ENCODE results near the gene REL.
"Not testable (repeated sequence)": the region's sequence is repeated elsewhere in the genome, so short reads cannot be mapped to it uniquely, and the experiment has no call there.

Gene REL

DNA sequence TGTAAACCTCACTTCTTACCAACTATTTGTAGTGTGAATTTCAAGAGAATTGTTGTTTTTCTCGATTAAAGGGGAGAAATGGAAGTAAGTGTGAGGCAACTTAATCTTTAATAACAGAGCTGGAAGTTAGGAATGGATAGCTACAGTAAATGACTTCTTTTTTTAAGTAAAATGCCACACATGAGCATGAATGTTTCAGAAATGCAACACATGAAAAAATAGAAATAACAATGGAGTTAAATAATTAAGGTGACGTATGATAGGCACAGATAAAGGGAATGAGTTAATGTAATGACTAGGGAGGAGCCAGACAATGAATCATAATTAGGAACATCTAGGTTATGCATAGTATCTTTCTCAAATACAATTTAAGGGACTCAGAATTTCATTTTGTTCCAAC lies 3.4 kb downstream of the REL start:
- H3K4me3 ChIP-seq (ENCODE audit: low read length in 2 of 2) = peak overlapping the region; percentile 22 to 83

DNA sequence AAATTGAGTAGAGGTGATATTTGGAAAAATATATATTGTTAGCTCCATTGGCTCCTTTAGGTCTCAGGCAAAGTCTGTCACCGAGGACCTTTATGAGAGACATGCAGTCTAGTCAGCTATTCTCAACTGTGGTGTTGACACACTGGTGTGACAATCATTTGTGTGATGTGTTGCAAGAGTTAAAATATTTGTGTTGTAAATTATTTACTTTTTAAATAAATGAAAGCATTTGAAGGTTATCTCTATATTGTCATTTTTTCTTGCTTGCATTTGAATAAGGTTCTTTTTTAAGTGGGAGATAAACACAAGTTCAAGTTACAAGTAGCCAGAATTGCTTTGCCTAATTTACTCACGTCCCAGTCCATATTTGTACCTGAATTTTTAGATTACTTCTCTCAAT lies 4.3 kb downstream of the REL start:
- Histone ChIP-seq H3K4me3 (ENCODE audit: low read length in 2 of 2) (no peak overlapping the region), H3K27me3 (ENCODE audit: control insufficient read depth in 2 of 2, insufficient read depth in 2 of 2, low read length in 2 of 2) (no peaks in the 10 kb centered on the region), H3K4me1 (ENCODE audit: control insufficient read depth in 2 of 2, insufficient read depth in 2 of 2, low read length in 2 of 2) (peaks cover 9 to 11% of the 10 kb centered on the region in 2 donors), H3K36me3 (ENCODE audit: control insufficient read depth in 2 of 2, insufficient read depth in 2 of 2, low read length in 2 of 2) (no peaks in the 10 kb centered on the region), H3K9ac (ENCODE audit: low read depth in 1 of 2, low read length in 2 of 2) (peak overlapping the region in 1 of 2 donors; percentile 8), H3K27ac (ENCODE audit: low read depth in 2 of 2, low read length in 2 of 2) (peak overlapping the region in 1 of 2 donors; percentile 38), H3K9me3 (ENCODE audit: control insufficient read depth in 2 of 2, low read length in 2 of 2) (no peaks in the 10 kb centered on the region)

More for the DNA sequence above, 3.4 kb downstream of the REL start:
- no peaks in the 10 kb centered on the region for H3K36me3 ChIP-seq (ENCODE audit: control insufficient read depth in 2 of 2, insufficient read depth in 2 of 2, low read length in 2 of 2)
- no peaks in the 10 kb centered on the region for H3K9me3 ChIP-seq (ENCODE audit: control insufficient read depth in 2 of 2, low read length in 2 of 2)
- H3K27me3 ChIP-seq (ENCODE audit: control insufficient read depth in 2 of 2, insufficient read depth in 2 of 2, low read length in 2 of 2) = no peaks in the 10 kb centered on the region
- H3K27ac ChIP-seq (ENCODE audit: low read depth in 2 of 2, low read length in 2 of 2) = peak overlapping the region; percentile 54 to 60
- peak overlapping the region; percentile 15 to 100 for H3K9ac ChIP-seq (ENCODE audit: low read depth in 1 of 2, low read length in 2 of 2)
- peaks cover 9 to 11% of the 10 kb centered on the region in 2 donors for H3K4me1 ChIP-seq (ENCODE audit: control insufficient read depth in 2 of 2, insufficient read depth in 2 of 2, low read length in 2 of 2)

DNA sequence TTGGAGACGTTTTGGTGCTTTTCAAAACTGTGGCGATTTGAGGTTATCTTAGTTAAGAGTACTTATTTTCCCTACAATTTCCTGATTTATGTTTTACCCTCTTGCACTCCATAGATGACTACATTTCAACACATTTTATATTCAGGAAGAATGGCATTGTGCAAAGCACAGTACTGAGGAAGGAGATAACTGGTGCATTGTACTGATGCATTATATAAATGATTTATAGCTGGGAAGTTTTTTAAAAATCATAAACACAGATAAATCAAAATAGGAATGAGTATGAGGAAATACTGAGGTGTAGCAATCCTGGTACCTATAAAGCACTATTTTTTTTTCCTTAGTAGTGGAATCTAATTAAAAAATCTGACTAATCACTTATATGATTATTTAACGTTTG lies 5.6 kb downstream of the REL start:
- no peaks in the 10 kb centered on the region for H3K9me3 ChIP-seq (ENCODE audit: control insufficient read depth in 2 of 2, low read length in 2 of 2)
- no peaks in the 10 kb centered on the region for H3K27me3 ChIP-seq (ENCODE audit: control insufficient read depth in 2 of 2, insufficient read depth in 2 of 2, low read length in 2 of 2)
- no peak overlapping the region for H3K27ac ChIP-seq (ENCODE audit: low read depth in 2 of 2, low read length in 2 of 2)
- peaks cover 0 to 3% of the 10 kb centered on the region in 2 donors for H3K36me3 ChIP-seq (ENCODE audit: control insufficient read depth in 2 of 2, insufficient read depth in 2 of 2, low read length in 2 of 2)
- H3K9ac ChIP-seq (ENCODE audit: low read depth in 1 of 2, low read length in 2 of 2) = no peak overlapping the region
- peaks cover 9 to 11% of the 10 kb centered on the region in 2 donors for H3K4me1 ChIP-seq (ENCODE audit: control insufficient read depth in 2 of 2, insufficient read depth in 2 of 2, low read length in 2 of 2)
- H3K4me3 ChIP-seq (ENCODE audit: low read length in 2 of 2) = no peak overlapping the region

DNA sequence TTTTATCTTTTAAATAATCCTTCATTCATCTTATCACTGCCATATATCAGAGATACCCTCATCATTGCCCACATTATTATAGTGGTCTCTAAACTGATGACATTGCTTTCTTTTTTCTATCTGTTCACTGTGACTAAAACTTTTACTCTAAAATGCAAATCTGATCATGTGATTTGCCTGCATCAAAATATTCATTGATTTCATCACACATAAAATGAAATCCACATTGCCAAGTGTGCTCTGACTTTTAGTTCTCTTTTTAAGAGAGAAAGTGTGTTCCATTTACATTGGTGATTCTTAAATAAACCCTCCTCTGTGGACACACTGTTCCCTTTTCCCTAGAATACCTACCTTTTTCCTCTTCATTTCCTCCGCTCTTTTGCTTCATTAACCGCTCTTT lies 7.5 kb downstream of the REL start:
- Histone ChIP-seq H3K36me3 (ENCODE audit: control insufficient read depth in 2 of 2, insufficient read depth in 2 of 2, low read length in 2 of 2) (peaks cover 0 to 6% of the 10 kb centered on the region in 2 donors), H3K27me3 (ENCODE audit: control insufficient read depth in 2 of 2, insufficient read depth in 2 of 2, low read length in 2 of 2) (no peaks in the 10 kb centered on the region)

DNA sequence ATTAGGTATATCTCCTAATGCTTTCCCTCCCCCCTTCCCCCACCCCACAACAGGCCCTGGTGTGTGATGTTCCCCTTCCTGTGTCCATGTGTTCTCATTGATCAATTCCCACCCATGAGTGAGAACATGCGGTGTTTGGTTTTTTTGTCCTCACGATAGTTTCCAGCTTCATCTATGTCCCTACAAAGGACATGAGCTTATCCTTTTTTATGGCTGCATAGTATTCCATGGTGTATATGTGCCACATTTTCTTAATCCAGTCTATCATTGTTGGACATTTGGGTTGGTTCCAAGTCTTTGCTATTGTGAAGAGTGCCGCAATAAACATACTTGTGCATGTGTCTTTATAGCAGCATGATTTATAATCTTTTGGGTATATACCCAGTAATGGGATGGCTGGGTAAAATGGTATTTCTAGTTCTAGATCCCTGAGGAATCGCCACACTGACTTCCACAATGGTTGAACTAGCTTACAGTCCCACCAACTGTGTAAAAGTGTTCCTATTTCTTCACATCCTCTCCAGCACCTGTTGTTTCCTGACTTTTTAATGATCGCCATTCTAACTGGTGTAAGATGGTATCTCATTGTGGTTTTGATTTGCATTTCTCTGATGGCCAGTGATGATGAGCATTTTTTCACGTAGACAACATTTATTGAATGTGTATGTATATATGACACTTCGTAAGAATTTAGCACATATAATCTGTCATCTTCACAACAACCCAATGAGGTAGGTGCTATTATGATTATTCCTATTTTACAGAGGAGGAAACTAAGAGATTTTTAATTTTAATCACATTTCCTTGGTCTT lies 8.4 kb downstream of the REL start:
- H3K27me3 ChIP-seq (ENCODE audit: control insufficient read depth in 2 of 2, insufficient read depth in 2 of 2, low read length in 2 of 2); H3K9ac ChIP-seq (ENCODE audit: low read depth in 1 of 2, low read length in 2 of 2); H3K36me3 ChIP-seq (ENCODE audit: control insufficient read depth in 2 of 2, insufficient read depth in 2 of 2, low read length in 2 of 2); H3K27ac ChIP-seq (ENCODE audit: low read depth in 2 of 2, low read length in 2 of 2); H3K9me3 ChIP-seq (ENCODE audit: control insufficient read depth in 2 of 2, low read length in 2 of 2); H3K4me3 ChIP-seq (ENCODE audit: low read length in 2 of 2): not testable (repeated sequence)
- H3K4me1 ChIP-seq (ENCODE audit: control insufficient read depth in 2 of 2, insufficient read depth in 2 of 2, low read length in 2 of 2) = peaks cover 4 to 11% of the 10 kb centered on the region in 2 donors

More for the DNA sequence above, 7.5 kb downstream of the REL start:
- Histone ChIP-seq H3K4me1 (ENCODE audit: control insufficient read depth in 2 of 2, insufficient read depth in 2 of 2, low read length in 2 of 2) (peaks cover 7 to 11% of the 10 kb centered on the region in 2 donors), H3K9ac (ENCODE audit: low read depth in 1 of 2, low read length in 2 of 2) (no peak overlapping the region), H3K4me3 (ENCODE audit: low read length in 2 of 2) (no peak overlapping the region), H3K9me3 (ENCODE audit: control insufficient read depth in 2 of 2, low read length in 2 of 2) (no peaks in the 10 kb centered on the region), H3K27ac (ENCODE audit: low read depth in 2 of 2, low read length in 2 of 2) (no peak overlapping the region)

DNA sequence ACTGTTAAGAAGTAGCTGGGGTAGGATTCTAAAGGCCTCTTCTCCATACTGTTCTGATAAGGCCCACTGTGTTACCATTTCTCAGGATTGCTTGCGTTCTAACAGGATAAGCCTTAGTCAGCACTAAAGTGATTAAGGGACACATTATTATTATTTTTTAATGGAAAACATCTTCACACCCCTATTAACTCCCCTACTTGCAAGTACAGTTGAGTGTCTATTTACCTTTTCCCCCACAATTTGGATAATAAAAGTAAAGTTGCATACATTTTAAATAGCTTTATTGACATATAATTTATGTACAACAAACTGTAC lies 9.0 kb downstream of the REL start:
- Histone ChIP-seq H3K4me3 (ENCODE audit: low read length in 2 of 2) (no peak overlapping the region), H3K4me1 (ENCODE audit: control insufficient read depth in 2 of 2, insufficient read depth in 2 of 2, low read length in 2 of 2) (peaks cover 0 to 6% of the 10 kb centered on the region in 2 donors), H3K9me3 (ENCODE audit: control insufficient read depth in 2 of 2, low read length in 2 of 2) (no peaks in the 10 kb centered on the region), H3K9ac (ENCODE audit: low read depth in 1 of 2, low read length in 2 of 2) (no peak overlapping the region), H3K27ac (ENCODE audit: low read depth in 2 of 2, low read length in 2 of 2) (no peak overlapping the region), H3K27me3 (ENCODE audit: control insufficient read depth in 2 of 2, insufficient read depth in 2 of 2, low read length in 2 of 2) (no peaks in the 10 kb centered on the region), H3K36me3 (ENCODE audit: control insufficient read depth in 2 of 2, insufficient read depth in 2 of 2, low read length in 2 of 2) (peaks cover 0 to 10% of the 10 kb centered on the region in 2 donors)

DNA sequence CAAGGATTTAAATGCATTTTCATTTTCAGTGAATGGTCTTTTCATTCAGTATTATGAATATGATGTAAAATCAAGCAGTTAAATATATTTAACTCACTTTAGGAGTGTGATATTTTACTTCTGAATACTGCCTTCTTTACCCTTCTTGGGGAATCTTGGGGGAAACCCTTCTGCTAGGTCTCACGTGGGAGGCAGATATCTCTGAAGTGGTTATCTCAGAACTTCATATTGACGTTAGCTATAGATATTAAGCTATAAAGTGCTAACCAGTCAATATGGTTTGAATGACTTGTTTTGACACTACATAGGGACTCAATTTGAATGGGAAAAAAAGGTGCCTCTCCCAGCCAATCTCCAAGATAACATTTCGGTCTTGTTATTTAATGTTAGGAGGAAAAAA lies 9.8 kb downstream of the REL start:
- H3K4me3 ChIP-seq (ENCODE audit: low read length in 2 of 2) = no peak overlapping the region
- H3K9me3 ChIP-seq (ENCODE audit: control insufficient read depth in 2 of 2, low read length in 2 of 2) = no peaks in the 10 kb centered on the region
- peaks cover 0 to 2% of the 10 kb centered on the region in 2 donors for H3K4me1 ChIP-seq (ENCODE audit: control insufficient read depth in 2 of 2, insufficient read depth in 2 of 2, low read length in 2 of 2)
- no peak overlapping the region for H3K9ac ChIP-seq (ENCODE audit: low read depth in 1 of 2, low read length in 2 of 2)
- no peak overlapping the region for H3K27ac ChIP-seq (ENCODE audit: low read depth in 2 of 2, low read length in 2 of 2)
- H3K36me3 ChIP-seq (ENCODE audit: control insufficient read depth in 2 of 2, insufficient read depth in 2 of 2, low read length in 2 of 2) = peaks cover 6 to 16% of the 10 kb centered on the region in 2 donors
- no peaks in the 10 kb centered on the region for H3K27me3 ChIP-seq (ENCODE audit: control insufficient read depth in 2 of 2, insufficient read depth in 2 of 2, low read length in 2 of 2)

DNA sequence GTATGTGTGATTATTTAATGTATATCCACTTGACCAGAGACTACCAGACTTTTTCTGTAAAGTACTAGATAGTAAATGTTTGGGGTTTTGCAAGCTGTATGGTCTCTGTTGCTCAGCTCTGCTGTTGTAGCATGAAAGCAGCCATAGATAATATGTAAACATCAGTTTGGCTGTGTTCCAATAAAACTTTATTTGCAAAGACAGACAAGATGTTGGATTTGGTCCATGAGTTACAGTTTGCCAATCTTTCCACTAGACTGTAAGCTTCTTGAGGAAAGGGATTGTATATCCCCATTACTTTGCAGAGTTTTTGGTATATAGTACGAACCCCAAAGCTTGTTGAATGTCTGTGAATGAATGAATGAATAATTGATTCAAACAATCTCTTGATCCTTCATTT lies 17.2 kb downstream of the REL start:
- H3K27ac ChIP-seq (ENCODE audit: low read depth in 2 of 2, low read length in 2 of 2) = no peak overlapping the region
- H3K9ac ChIP-seq (ENCODE audit: low read depth in 1 of 2, low read length in 2 of 2) = no peak overlapping the region
- peaks cover 28 to 35% of the 10 kb centered on the region in 2 donors for H3K36me3 ChIP-seq (ENCODE audit: control insufficient read depth in 2 of 2, insufficient read depth in 2 of 2, low read length in 2 of 2)
- no peaks in the 10 kb centered on the region for H3K27me3 ChIP-seq (ENCODE audit: control insufficient read depth in 2 of 2, insufficient read depth in 2 of 2, low read length in 2 of 2)
- no peak overlapping the region for H3K4me3 ChIP-seq (ENCODE audit: low read length in 2 of 2)
- H3K4me1 ChIP-seq (ENCODE audit: control insufficient read depth in 2 of 2, insufficient read depth in 2 of 2, low read length in 2 of 2) = no peaks in the 10 kb centered on the region
- no peaks in the 10 kb centered on the region for H3K9me3 ChIP-seq (ENCODE audit: control insufficient read depth in 2 of 2, low read length in 2 of 2)

DNA sequence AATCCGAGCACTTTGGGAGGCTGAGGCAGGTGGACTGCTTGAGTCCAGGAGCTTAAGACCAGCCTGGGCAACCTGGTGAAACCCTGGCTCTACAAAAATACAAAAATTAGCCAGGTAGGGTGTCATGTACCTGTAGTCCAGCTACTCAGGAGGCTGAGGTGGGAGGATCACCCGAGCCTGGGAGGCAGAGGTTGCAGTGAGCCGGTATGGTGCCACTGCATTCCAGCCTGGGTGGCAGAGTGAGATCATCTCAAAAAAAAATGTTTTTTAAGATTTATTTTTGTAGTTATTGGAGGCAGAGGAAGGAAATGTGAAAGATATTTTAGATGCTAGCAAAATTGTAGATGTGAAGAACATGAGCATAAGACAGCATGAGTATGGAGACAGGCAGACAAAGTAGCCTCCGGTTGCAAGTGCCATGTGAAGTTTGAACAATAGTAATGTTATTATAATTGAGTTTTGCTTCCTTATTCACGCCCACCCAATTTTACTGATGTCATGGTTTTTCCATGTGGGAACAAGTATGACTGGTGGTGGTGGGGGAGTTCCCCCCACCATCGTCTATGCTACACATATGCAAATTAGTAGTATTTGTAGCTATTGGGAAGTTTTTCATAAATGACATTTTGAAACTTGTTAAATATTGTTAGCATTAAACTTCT lies 18.0 kb downstream of the REL start:
- Histone ChIP-seq H3K27me3 (ENCODE audit: control insufficient read depth in 2 of 2, insufficient read depth in 2 of 2, low read length in 2 of 2) (no peaks in the 10 kb centered on the region), H3K9ac (ENCODE audit: low read depth in 1 of 2, low read length in 2 of 2) (no peak overlapping the region), H3K4me1 (ENCODE audit: control insufficient read depth in 2 of 2, insufficient read depth in 2 of 2, low read length in 2 of 2) (no peaks in the 10 kb centered on the region), H3K9me3 (ENCODE audit: control insufficient read depth in 2 of 2, low read length in 2 of 2) (no peaks in the 10 kb centered on the region), H3K27ac (ENCODE audit: low read depth in 2 of 2, low read length in 2 of 2) (no peak overlapping the region), H3K4me3 (ENCODE audit: low read length in 2 of 2) (no peak overlapping the region), H3K36me3 (ENCODE audit: control insufficient read depth in 2 of 2, insufficient read depth in 2 of 2, low read length in 2 of 2) (peaks cover 26 to 35% of the 10 kb centered on the region in 2 donors)

DNA sequence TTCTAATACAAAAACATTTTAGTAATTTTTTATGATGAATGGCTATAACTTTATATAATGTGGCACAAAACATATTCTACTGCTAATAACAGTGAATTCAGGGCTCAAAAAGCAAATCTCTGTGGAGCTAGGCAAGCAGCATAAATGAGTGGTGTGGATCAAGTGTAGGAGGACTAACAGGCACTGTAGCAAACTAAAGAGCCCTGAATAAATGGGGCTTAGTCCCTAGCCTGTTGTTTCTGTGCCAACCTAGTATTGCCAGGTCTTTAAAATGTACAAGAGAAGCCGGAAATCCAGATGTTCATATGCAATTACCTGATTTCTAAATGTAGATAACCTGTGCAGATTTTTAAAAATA lies 18.5 kb downstream of the REL start:
- no peaks in the 10 kb centered on the region for H3K9me3 ChIP-seq (ENCODE audit: control insufficient read depth in 2 of 2, low read length in 2 of 2)
- peaks cover 23 to 35% of the 10 kb centered on the region in 2 donors for H3K36me3 ChIP-seq (ENCODE audit: control insufficient read depth in 2 of 2, insufficient read depth in 2 of 2, low read length in 2 of 2)
- H3K9ac ChIP-seq (ENCODE audit: low read depth in 1 of 2, low read length in 2 of 2) = no peak overlapping the region
- H3K27ac ChIP-seq (ENCODE audit: low read depth in 2 of 2, low read length in 2 of 2) = no peak overlapping the region
- H3K27me3 ChIP-seq (ENCODE audit: control insufficient read depth in 2 of 2, insufficient read depth in 2 of 2, low read length in 2 of 2) = no peaks in the 10 kb centered on the region
- H3K4me3 ChIP-seq (ENCODE audit: low read length in 2 of 2) = no peak overlapping the region
- H3K4me1 ChIP-seq (ENCODE audit: control insufficient read depth in 2 of 2, insufficient read depth in 2 of 2, low read length in 2 of 2) = no peaks in the 10 kb centered on the region
